HepG2 (cell line): ENCODE results near the gene MTUS2. TPM values are rescaled to one million over a fixed set of nuclear protein-coding genes. Genes with fewer than 3 reads are reported as not detected.

ENCODE experiments used
- EHMT2 ChIP-seq: fragments of 200-600 bp; sonication (generic); IDR thresholded peaks from 2 replicates; pipeline ENCODE4 v1.7.0; 2017; ENCODE audit warnings: antibody characterized with exemption, low read depth, low read length, borderline replicate concordance
- GPBP1L1 ChIP-seq: sonication (generic); formaldehyde crosslinking; IDR thresholded peaks from 2 replicates; pipeline ENCODE4 v1.5.0; 2020; ENCODE audit warnings: mild to moderate bottlenecking, missing genetic modification reagents
- SAFB2 ChIP-seq: sonication (generic); formaldehyde crosslinking; IDR thresholded peaks from 2 replicates; pipeline ENCODE4 v1.5.1; 2020; ENCODE audit warnings: missing genetic modification reagents, low read depth, mild to moderate bottlenecking, borderline replicate concordance
- SP5 ChIP-seq: IDR thresholded peaks from 2 replicates; pipeline ENCODE4 v1.6.1; 2016; ENCODE audit warnings: low read depth, borderline replicate concordance
- ZNF276 ChIP-seq: sonication (generic); formaldehyde crosslinking; IDR thresholded peaks from 2 replicates; pipeline ENCODE4 v1.4.0; 2020; ENCODE audit warnings: mild to moderate bottlenecking, low read depth, missing genetic modification reagents
- ZNF281 ChIP-seq: sonication (generic); formaldehyde crosslinking; IDR thresholded peaks from 2 replicates; pipeline ENCODE4 v1.4.0; 2020; ENCODE audit warnings: missing genetic modification reagents, borderline replicate concordance
- ZNF878 ChIP-seq: sonication (generic); formaldehyde crosslinking; IDR thresholded peaks from 2 replicates; pipeline ENCODE4 v1.8.1; 2023; ENCODE audit warnings: mild to moderate bottlenecking, missing genetic modification reagents, moderate library complexity
- polyA plus RNA-seq, 8 experiments: library from polyadenylated mRNA; depleted of rRNA in 3 of 8; stranded (reverse) in 7 of 8; unstranded in 1 of 8; fragments of >200 nt; fragmentation: Illumina TruSeq in 4 of 8; extraction: Trizol in 4 of 8; gene quantifications; 2 replicates each; pipeline versions ENCODE4 v1.2.1 to v1.2.3, GENCODE V29; 2011 to 2016; ENCODE audit warnings: low read depth in 4 of 8, missing spikeins in 1 of 8, mixed read lengths in 1 of 8; ENCODE audit not compliant: insufficient read depth in 1 of 8
- total RNA-seq, 5 experiments: library from RNA; depleted of rRNA; stranded (reverse); fragments of >200 nt; fragmentation: Illumina TruSeq; extraction: Trizol; gene quantifications; 2 replicates each; pipeline ENCODE4 v1.2.3, GENCODE V29; 2016; ENCODE audit warnings: low read depth in 1 of 5

The MTUS2 gene
- total and polyA plus RNA-seq, 2 of the 13 experiments (the other 11 are each of a cell fraction or from before 2014, with no cell fraction given), result not detected

GRCh38 chr13:29279356-29280254 lies 459.5 kb downstream of the MTUS2 start (continued):
- TF ChIP-seq GPBP1L1 (CRISPR knock-in tag) (no peak), ZNF281 (CRISPR knock-in tag) (no peak), SAFB2 (CRISPR knock-in tag) (no peak), ZNF878 (CRISPR knock-in tag) (no peak), EHMT2 (no peak), ZNF276 (CRISPR knock-in tag) (no peak), SP5 (CRISPR knock-in tag) (no peak)
